Gastrocnemius medialis (tissue), 4 donors: ENCODE results near the gene TFG. TPM values are rescaled to one million over a fixed set of nuclear protein-coding genes. Genes with fewer than 3 reads are reported as not detected.

Experiments
- ATAC-seq, 2 donors: fragments of 150-250 bp; one replicate each; pipeline ENCODE4 v1.9.1; 2016
- DNase-seq, 2 donors: peaks; one replicate each; pipeline ENCODE4 v3.0.0-alpha.2; 2019
- H3K27ac ChIP-seq, 4 donors: fragments of 200-600 bp; sonication (generic); 1 replicate in 1 of 4; 2 replicates in 3 of 4; pipeline ENCODE4 v1.5.1; 2016 to 2018; ENCODE audit warnings: mild to moderate bottlenecking in 2 of 4, moderate library complexity in 1 of 4
- H3K27me3 ChIP-seq, 3 donors: fragments of 200-600 bp; sonication (generic) in 2 of 3; 1 replicate in 1 of 3; 2 replicates in 2 of 3; pipeline versions ENCODE4 v1.5.1 to v1.6.0; 2016 to 2019; ENCODE audit warnings: mild to moderate bottlenecking in 1 of 3, moderate library complexity in 1 of 3
- H3K36me3 ChIP-seq, 2 donors: fragments of 200-600 bp; sonication (generic) in 1 of 2; one replicate each; pipeline ENCODE4 v1.5.1; 2017 to 2018
- H3K4me1 ChIP-seq, 2 donors: fragments of 200-600 bp; sonication (generic) in 1 of 2; one replicate each; pipeline ENCODE4 v1.5.1; 2016 to 2017; ENCODE audit warnings: mild to moderate bottlenecking in 2 of 2
- H3K4me3 ChIP-seq, 4 donors: fragments of 200-600 bp; sonication (generic) in 3 of 4; 1 replicate in 1 of 4; 2 replicates in 3 of 4; pipeline ENCODE4 v1.5.1; 2016 to 2019; ENCODE audit warnings: mild to moderate bottlenecking in 2 of 4
- H3K9me3 ChIP-seq, 3 donors: fragments of 200-600 bp; sonication (generic) in 2 of 3; 1 replicate in 1 of 3; 2 replicates in 2 of 3; pipeline ENCODE4 v1.5.1; 2016 to 2019
- POLR2A ChIP-seq, 2 donors: fragments of 450-650 bp; IDR thresholded peaks; one replicate each; pipeline ENCODE4 v1.6.1; 2017; ENCODE audit warnings: antibody characterized with exemption in 2 of 2, mild to moderate bottlenecking in 2 of 2, moderate library complexity in 2 of 2
- in situ Hi-C, 4 donors: fragments of 200-750 bp; cut with MboI; loops; one replicate each; pipeline versions ENCODE4 v1.15.0 to v1.8.0; 2017; ENCODE audit warnings: low sequenced_read_pairs in 4 of 4
- intact Hi-C: fragments of 100-400 bp; cut with DNase I; formaldehyde crosslinking; loops from one replicate; pipeline ENCODE4 v1.15.1; 2023; ENCODE audit warnings: low total_unique reads
- total RNA-seq, 4 donors: library from RNA; depleted of rRNA; stranded (reverse); fragments of >200 nt; gene quantifications; one replicate each; pipeline versions ENCODE4 v1.1.0 to v1.2.3, GENCODE V29; 2016
- TF ChIP-seq, protein P1 (sequence below), 5 experiments: fragments of 450-650 bp in 3 of 5; fragments of 200-600 bp in 2 of 5; sonication (generic) in 2 of 5; IDR thresholded peaks in 4 of 5; conservative IDR thresholded peaks in 1 of 5; 1 replicate in 4 of 5; 2 replicates in 1 of 5; pipeline ENCODE4 v1.5.1; 2016 to 2019; ENCODE audit warnings: antibody characterized with exemption in 5 of 5, mild to moderate bottlenecking in 3 of 5, moderate library complexity in 3 of 5

TFG gene
- total RNA-seq, 4 donors from 2014 or later: 57.2 to 77.9 (median 67.3) TPM

DNA sequence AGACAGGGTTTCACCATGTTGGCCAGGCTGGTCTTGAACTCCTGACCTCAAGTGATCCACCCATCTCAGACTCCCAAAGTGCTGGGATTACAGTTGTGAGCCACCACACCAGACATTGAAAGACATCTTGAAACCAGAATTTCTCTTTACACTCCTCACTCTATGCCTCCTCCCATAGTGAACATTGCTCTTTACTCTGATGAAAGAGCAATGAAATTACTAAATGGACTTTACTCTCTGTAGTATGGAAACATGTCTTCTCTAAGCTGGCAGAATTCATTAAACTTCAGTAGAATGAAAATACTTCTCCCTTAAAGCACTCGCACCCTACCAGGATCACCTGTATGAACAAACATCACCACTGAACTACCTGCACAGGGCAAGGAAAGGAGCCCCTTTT is 27.8 kb upstream of the TFG start:
- Histone ChIP-seq H3K27me3 (no peaks in the 10 kb centered on the region), H3K4me1 (no peaks in the 10 kb centered on the region), H3K36me3 (no peaks in the 10 kb centered on the region), H3K27ac (no peak overlapping the region), H3K9me3 (no peaks in the 10 kb centered on the region), H3K4me3 (no peak overlapping the region)
- no peak for ATAC-seq
- TF ChIP-seq POLR2A (IDR thresholded peaks at IDR 0.05): no peak
- TF ChIP-seq, protein P1, sequence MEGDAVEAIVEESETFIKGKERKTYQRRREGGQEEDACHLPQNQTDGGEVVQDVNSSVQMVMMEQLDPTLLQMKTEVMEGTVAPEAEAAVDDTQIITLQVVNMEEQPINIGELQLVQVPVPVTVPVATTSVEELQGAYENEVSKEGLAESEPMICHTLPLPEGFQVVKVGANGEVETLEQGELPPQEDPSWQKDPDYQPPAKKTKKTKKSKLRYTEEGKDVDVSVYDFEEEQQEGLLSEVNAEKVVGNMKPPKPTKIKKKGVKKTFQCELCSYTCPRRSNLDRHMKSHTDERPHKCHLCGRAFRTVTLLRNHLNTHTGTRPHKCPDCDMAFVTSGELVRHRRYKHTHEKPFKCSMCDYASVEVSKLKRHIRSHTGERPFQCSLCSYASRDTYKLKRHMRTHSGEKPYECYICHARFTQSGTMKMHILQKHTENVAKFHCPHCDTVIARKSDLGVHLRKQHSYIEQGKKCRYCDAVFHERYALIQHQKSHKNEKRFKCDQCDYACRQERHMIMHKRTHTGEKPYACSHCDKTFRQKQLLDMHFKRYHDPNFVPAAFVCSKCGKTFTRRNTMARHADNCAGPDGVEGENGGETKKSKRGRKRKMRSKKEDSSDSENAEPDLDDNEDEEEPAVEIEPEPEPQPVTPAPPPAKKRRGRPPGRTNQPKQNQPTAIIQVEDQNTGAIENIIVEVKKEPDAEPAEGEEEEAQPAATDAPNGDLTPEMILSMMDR (IDR thresholded peaks at IDR 0.05 in 4 of 5, conservative IDR thresholded peaks at IDR 0.05 in 1 of 5): no peak
- in situ Hi-C loops (no loop called here), intact Hi-C loops (no loop called here)
- no peak for DNase-seq

DNA sequence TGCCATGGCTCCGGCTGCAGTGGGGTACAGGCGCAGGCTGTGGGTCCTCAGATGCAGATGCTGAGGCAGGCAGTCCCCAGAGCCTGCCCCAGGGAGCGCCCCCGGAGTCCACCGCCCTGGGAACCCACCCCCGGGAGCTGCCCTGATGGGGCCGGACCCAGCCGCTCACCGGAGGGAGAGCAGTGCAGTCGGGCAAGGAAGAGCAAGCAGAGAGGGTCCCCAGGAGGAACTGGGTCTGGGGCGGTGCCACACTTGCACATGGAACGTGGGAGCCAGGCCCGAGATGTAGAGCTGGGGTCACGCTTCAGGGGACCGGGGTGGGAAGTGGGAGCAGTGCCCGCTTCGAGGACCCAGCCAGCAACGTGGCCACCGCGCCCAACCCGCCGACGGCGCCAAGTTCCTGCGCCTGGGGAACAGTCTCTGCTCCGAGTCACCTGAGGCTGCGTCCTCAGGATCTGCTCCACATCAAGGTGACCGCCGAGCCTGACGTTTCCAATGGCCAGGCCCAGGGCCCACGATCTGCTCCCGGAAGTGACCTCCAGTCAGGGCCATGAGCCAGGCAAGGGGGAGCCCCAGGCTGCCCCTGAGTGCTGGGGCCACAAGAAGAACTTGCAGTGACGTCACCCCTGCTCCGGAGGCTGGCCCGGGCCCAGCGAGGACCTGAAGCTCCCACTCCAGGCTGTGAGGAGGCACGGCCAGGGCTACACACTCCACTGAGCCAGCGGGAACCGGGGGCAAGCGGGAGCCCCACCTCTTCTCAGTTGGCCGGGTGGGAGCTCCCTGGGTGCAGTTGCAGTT is 27.0 kb upstream of the TFG start:
- Histone ChIP-seq H3K4me3 (no peak overlapping the region), H3K36me3 (no peaks in the 10 kb centered on the region), H3K9me3 (no peaks in the 10 kb centered on the region), H3K4me1 (no peaks in the 10 kb centered on the region), H3K27me3 (no peaks in the 10 kb centered on the region), H3K27ac (no peak overlapping the region)
- intact Hi-C loops: no loop called here
- no peak for DNase-seq
- no peak for ATAC-seq
- no peak for TF ChIP-seq POLR2A (IDR thresholded peaks at IDR 0.05)
- TF ChIP-seq, protein P1 (IDR thresholded peaks at IDR 0.05 in 4 of 5, conservative IDR thresholded peaks at IDR 0.05 in 1 of 5): no peak
- in situ Hi-C loops: no loop called here

DNA sequence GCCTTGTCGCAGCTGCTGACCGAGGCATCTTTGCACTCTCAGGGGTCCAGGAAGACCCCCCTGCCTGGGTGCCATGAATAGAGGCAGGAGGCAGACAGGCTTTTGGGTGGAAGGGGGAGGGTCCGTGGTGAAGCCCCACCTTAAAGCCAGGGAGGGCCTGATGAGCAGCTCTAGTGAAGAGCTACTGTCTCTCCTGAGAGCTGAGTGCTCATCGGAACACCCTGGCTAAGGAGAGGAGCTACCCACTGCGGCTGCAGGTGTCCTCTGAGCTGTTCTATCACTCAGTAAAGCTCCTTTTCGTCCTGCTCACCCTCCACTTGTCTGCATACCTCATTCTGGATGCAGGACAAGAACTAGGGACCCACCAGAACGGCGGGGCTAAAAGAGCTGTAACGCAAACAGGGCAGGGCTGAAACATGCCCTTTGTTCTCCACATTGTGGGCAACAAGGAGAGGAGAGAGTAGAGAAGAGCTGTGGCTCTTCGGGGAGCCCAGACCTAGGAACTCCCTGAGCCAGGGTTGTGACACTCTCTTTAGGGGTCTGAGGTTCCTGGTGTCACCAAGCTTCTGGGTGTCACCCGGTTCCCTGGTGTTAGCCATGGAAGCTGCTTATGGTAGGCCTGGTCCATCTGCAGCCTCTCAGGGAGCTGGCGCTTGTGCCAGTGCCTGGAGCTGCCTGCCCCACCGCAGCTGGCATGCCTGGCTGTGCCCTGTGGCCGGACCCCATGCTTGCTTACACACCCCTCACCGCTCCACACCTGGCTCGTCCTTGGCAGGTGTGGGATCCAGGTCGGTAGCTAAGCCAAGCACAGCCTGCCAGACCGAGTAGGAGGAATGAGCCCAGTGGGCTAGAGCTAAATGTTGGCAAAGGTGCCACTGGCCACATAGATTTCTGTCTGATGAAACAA is 26.2 kb upstream of the TFG start:
- intact Hi-C loops (no loop called here), in situ Hi-C loops (no loop called here)
- H3K9me3 ChIP-seq: no peaks in the 10 kb centered on the region
- H3K36me3 ChIP-seq: no peaks in the 10 kb centered on the region
- H3K27ac ChIP-seq: no peak overlapping the region
- DNase-seq: no peak
- no peak for ATAC-seq
- H3K4me3 ChIP-seq: no peak overlapping the region
- TF ChIP-seq, protein P1 (IDR thresholded peaks at IDR 0.05 in 4 of 5, conservative IDR thresholded peaks at IDR 0.05 in 1 of 5): no peak
- no peak for TF ChIP-seq POLR2A (IDR thresholded peaks at IDR 0.05)
- no peaks in the 10 kb centered on the region for H3K27me3 ChIP-seq
- no peaks in the 10 kb centered on the region for H3K4me1 ChIP-seq

DNA sequence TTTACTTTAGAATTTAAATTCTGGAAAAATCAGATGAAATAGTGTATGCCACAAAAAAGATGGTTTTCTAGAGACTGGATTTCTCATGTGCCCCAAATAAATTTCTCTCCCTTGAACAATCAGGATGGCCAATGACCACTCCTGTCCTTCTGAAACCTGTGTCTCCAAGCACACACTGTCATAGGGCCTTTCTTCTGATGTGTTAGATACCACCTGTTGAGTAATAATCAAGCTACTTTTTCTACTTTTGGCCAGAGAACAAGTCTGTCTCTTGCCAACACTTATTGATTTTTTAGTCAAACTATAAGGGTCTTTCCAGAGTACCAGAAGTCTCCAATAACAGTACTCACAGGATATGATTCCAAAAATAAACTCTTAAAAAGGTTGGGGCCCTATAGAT is 16.1 kb upstream of the TFG start:
- intact Hi-C loops (no loop called here), in situ Hi-C loops (no loop called here)
- H3K4me1 ChIP-seq: peaks cover 0 to 4% of the 10 kb centered on the region in 2 donors
- ATAC-seq: no peak
- H3K27ac ChIP-seq: no peak overlapping the region
- H3K4me3 ChIP-seq: no peak overlapping the region
- no peak for DNase-seq
- TF ChIP-seq, protein P1 (IDR thresholded peaks at IDR 0.05 in 4 of 5, conservative IDR thresholded peaks at IDR 0.05 in 1 of 5): no peak
- TF ChIP-seq POLR2A (IDR thresholded peaks at IDR 0.05): no peak
- H3K9me3 ChIP-seq: no peaks in the 10 kb centered on the region
- H3K36me3 ChIP-seq: no peaks in the 10 kb centered on the region
- H3K27me3 ChIP-seq: peaks cover 0 to 4% (median 4%) of the 10 kb centered on the region in 3 donors
